ENCODE results near the gene VSTM2L.

Gene VSTM2L

GRCh38 chr20:37898233-37899104 lies 4.5 kb upstream of the VSTM2L start:
- no peak for TF ChIP-seq CTCF (IDR thresholded peaks at IDR 0.05; ENCODE audit: insufficient read depth, low read length, missing control alignments)
- no peak for DNase-seq (ENCODE audit: low read depth, low spot score)
- CTCF ChIA-PET, result interaction anchor here (0.8 kb wide), 1 partner anchor 334 kb away, joined by 3 read pairs; no protein-coding TSS in a partner anchor
- POLR2A ChIA-PET, result no interaction called here
- no peak overlapping the region for H3K4me3 ChIP-seq (ENCODE audit: low read depth, low read length)

- ChIA-PET POLR2A (no interaction called here), CTCF (no interaction called here)
- no peak overlapping the region for H3K4me3 ChIP-seq (ENCODE audit: low read depth, low read length)
- TF ChIP-seq CTCF (IDR thresholded peaks at IDR 0.05; ENCODE audit: insufficient read depth, low read length, missing control alignments), result no peak
- DNase-seq (ENCODE audit: low read depth, low spot score), result no peak
These were observed 3.6 kb upstream of the VSTM2L start for GRCh38 chr20:37899105-37900045.

GRCh38 chr20:37901240-37901639 lies 1.7 kb upstream of the VSTM2L start:
- ChIA-PET CTCF (interaction anchor here (1.4 to 1.7 kb wide), 2 partner anchors 152 to 320 kb away, joined by 3 to 9 read pairs; no protein-coding TSS in a partner anchor), POLR2A (no interaction called here)

GRCh38 chr20:37901654-37902503 lies 1.0 kb upstream of the VSTM2L start:
- ChIA-PET POLR2A (no interaction called here), CTCF (interaction anchor here (0.7 to 1.7 kb wide), 5 partner anchors 9 to 340 kb away, joined by 3 to 9 read pairs (median 3); no protein-coding TSS in a partner anchor)
- H3K4me3 ChIP-seq (ENCODE audit: low read depth, low read length), result peak overlapping the region; percentile 47; the same call in 1 of the 2 replicates
- DNase-seq (ENCODE audit: low read depth, low spot score), result no peak
- peak; percentile 40 for TF ChIP-seq CTCF (IDR thresholded peaks at IDR 0.05; ENCODE audit: insufficient read depth, low read length, missing control alignments)

More at GRCh38 chr20:37901240-37901639, 1.7 kb upstream of the VSTM2L start:
- no peak for TF ChIP-seq CTCF (IDR thresholded peaks at IDR 0.05; ENCODE audit: insufficient read depth, low read length, missing control alignments)
- DNase-seq (ENCODE audit: low read depth, low spot score), result no peak
- H3K4me3 ChIP-seq (ENCODE audit: low read depth, low read length), result no peak overlapping the region

- DNase-seq (ENCODE audit: low read depth, low spot score), result no peak
- peak; percentile 24 for TF ChIP-seq CTCF (IDR thresholded peaks at IDR 0.05; ENCODE audit: insufficient read depth, low read length, missing control alignments)
- ChIA-PET CTCF (interaction anchor here (1.5 kb wide), 1 partner anchor 10 kb away, joined by 6 read pairs; no protein-coding TSS in a partner anchor), POLR2A (no interaction called here)
- peak overlapping the region; percentile 36 for H3K4me3 ChIP-seq (ENCODE audit: low read depth, low read length)
These were observed 535 bp downstream of the VSTM2L start for GRCh38 chr20:37903317-37904007.
